HG02678 (cell line): Measurements from ENCODE around the gene GDAP2.

Experiments used
- ATAC-seq: cut with Tn5 transposase; IDR thresholded peaks from one replicate; pipeline ENCODE4 v1.9.1; 2021; ENCODE audit warnings: mild to moderate bottlenecking, moderate library complexity; ENCODE audit not compliant: unreplicated experiment

The GDAP2 gene

DNA sequence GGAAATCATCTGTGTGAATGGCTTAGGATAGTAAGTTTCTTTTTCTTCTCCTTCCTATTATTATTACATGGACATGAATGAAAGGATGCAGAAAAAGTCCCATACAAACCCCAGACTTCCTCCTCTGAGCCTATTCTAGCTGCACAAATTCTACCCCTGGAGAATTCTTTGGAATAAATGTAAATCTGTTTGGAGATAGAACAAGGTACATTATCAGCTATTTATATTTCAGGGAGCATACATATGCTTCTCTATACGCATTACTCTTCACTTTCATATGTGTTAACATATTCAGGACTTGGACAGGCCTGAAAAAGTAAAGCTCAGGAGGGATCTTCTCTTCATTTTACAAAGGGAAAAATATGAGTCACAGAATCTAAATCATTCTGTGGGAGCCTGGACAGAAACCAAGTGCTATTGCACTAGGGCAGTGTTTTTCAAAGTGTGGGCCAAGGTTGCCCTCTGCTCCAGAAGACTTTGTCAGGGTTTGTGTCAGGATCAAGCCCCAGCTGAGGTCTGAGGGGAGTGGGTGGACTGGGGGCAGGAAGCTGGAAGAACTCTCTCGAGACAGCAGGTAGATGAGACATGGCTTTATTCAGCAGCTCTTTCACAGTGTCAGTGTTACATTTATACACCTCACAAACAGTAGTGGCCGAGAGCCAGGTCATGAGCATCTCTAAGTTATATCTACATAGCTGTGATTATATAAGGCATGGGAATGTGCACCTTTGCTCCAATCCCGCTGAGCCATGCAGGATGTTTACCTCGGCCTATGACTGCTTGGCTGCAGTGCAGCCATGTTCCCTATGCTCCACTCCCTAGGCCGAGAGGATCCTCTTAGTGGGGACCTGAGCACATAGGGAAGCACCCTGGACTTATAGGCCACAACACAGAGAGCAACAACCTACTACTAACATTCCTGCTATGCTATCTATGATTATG lies 114.3 kb downstream of the GDAP2 start:
- ATAC-seq: no peak
